Astrocyte of the spinal cord (primary cell): Measurements from ENCODE around the gene MMEL1.

Experiments
- DNase-seq: peaks from one replicate; pipeline ENCODE4 v3.0.0; 2011; ENCODE audit warnings: low read depth, low spot score
- H3K4me3 ChIP-seq: 2 replicates; pipeline ENCODE4 v1.5.1; 2011; ENCODE audit warnings: low read depth, mild to moderate bottlenecking, low read length, moderate library complexity
- CTCF ChIP-seq: IDR thresholded peaks from 2 replicates; pipeline ENCODE4 v1.5.1; 2012; ENCODE audit warnings: low read depth, mild to moderate bottlenecking, low read length, inconsistent platforms
- in situ Hi-C: cut with HindIII; loops from 2 replicates; pipeline ENCODE4 v1.10.0; 2017; ENCODE audit warnings: low sequenced_read_pairs

Gene MMEL1

DNA sequence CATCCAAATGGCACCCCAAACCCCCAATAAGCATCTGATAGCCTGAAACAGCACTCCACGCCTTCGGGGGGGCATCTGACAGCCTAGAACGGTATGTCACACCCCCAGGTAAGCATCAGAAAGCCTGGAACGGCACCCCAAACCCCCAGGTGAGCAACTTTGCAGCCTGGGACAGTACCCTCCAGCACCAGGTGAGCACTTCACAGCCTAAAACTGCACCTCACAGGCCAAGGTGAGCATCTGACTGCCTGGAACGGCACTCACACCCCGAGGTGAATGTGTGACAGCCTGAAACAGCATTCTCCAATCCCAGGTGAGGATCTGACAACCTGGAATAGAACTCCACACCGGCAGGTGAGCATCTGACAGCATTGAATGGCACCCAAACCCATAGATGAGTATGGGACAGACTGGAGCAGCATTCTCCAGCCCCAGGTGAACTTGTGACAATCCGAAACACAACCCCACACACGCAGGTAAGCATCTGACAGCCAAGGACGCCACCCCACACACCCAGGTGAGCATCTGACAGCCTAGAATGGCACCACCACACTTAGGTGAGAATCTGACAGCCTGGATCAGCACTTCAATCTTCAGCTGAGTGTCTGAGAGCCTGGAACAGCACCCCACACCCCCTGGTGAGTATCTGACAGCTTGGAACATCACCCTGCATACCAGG is 18.3 kb upstream of the MMEL1 start:
- DNase-seq, result no peak

DNA sequence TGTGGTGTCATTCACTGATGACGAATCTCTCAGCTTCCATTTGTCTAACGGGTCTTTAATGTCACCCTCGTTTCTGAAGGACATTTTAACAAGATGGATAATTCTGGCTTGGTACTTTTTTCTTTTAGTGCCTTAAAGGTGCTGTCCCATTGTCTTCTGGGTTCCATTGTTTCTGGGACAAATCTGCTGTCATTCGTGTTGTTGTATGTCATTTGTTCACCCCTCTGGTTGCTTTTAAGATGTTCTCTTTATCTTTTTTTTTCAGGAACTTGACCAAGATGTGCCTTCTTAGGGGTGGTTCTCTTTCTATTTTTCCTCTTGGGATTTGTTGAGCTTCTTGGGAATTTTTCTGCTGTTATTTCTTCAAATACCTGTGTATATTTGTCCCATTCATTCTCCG is 14.0 kb upstream of the MMEL1 start:
- no peak for TF ChIP-seq CTCF
- in situ Hi-C loops, result no loop called here
- H3K4me3 ChIP-seq, result no peak overlapping the region
- no peak for DNase-seq

More for the DNA sequence above, 18.3 kb upstream of the MMEL1 start:
- in situ Hi-C loops, result no loop called here
- H3K4me3 ChIP-seq, result no peak overlapping the region
- no peak for TF ChIP-seq CTCF

- no peak overlapping the region for H3K4me3 ChIP-seq
- in situ Hi-C loops, result no loop called here
- TF ChIP-seq CTCF, result no peak
- DNase-seq, result no peak
Observed at GRCh38 chr1:2645776-2646175, 13.0 kb upstream of the MMEL1 start.

- H3K4me3 ChIP-seq, result no peak overlapping the region
- in situ Hi-C loops, result no loop called here
- no peak for DNase-seq
- no peak for TF ChIP-seq CTCF
Observed at GRCh38 chr1:2645143-2645542, 12.3 kb upstream of the MMEL1 start.

DNA sequence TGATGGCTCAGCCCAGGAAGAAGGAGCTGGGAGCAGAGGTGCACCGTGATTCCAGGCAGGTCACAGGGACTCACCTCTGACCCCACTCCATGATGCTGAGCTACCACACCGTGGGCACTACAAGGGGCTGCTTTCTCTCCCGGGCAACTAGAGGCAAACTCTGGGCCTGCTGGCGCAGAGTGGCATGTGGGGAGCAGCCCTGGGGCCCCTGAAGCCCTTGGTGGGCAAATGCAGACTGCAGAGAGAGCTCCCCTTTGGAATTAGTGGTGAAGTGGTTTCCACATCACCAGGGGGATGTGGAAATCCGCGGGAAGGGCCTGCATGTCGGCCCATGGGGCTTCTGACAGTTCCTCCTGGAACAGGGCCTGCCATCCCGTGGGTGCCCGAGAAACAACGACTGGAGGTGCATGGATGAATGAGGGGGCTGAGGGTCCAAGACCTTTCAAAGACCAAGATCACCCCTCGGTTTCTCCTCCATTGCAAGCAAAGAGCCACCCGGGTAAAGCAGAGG is 11.8 kb upstream of the MMEL1 start:
- H3K4me3 ChIP-seq, result no peak overlapping the region

DNA sequence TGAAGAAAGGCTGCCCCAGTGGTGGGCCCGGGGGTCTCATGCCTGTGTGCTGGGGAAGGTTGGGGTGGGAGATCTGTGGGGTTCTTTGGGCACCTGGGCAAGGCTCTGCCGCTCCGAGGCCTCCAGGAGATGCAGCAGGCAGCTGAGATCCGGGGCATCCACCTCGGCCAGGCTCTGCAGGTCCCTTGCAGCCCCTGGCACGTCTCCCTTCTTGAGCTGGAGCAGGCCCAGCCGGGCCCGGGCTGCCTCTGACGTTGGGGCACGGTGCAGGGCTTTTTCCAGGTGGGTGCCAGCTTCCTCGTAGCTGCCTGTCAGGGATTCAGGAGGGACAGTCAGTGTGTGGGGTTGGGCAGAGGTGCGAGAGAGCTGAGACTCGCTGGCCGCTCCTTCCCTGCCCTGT is 11.4 kb upstream of the MMEL1 start:
- no peak for DNase-seq
- in situ Hi-C loops, result no loop called here
- no peak overlapping the region for H3K4me3 ChIP-seq
- no peak for TF ChIP-seq CTCF

More for the DNA sequence above, 11.8 kb upstream of the MMEL1 start:
- no peak for TF ChIP-seq CTCF
- in situ Hi-C loops, result no loop called here
- no peak for DNase-seq
